HG03439 (cell line): ENCODE data around the gene RAB6B.
A peak's percentile ranks its signal among the peaks of the same experiment; 100 is the strongest.

Experiments used
- ATAC-seq: cut with Tn5 transposase; IDR thresholded peaks from one replicate; pipeline ENCODE4 v1.9.1; 2021; ENCODE audit warnings: mild to moderate bottlenecking, moderate library complexity; ENCODE audit not compliant: unreplicated experiment

The RAB6B gene

DNA sequence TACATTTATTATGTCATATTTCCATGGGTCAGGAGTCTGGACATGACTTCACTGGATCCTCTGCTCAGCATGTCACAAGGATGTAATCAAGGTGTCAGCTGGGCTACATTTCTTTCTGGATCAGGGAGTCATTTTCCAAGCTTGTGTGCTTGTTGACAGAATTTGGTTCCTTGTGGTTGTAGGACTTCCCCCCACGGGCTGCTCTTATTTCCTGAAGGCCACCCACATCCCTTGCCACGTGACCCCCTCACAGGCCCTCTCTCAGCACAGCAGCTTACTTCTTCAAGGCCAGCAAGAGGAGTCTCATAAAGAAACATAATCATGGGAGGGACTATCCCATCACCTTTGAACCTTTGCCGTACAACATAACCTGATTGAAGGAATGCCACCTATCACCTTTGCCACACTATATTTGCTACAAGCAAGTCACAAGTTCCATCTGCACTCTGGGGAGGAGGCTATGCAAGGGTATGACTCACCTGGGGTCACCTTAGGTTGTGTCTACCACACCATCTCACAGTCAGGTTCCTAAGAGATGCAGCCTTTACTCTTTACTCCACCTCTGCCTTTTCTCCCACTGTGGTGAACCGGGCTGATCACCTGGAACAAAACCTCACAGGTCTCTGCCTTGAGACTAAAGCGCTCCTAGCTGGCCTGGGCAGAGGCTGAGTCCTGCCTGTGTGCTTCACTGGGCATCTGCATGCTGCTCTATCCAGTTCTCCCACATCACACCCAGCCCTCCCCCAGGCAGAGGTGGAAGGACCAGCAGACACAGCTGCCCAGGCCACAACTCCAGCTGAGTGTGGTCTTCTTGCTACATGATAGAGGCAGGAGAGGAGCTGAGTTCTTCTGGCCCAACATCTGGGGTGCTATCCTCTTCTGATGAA lies 13.5 kb downstream of the RAB6B start:
- no peak for ATAC-seq

DNA sequence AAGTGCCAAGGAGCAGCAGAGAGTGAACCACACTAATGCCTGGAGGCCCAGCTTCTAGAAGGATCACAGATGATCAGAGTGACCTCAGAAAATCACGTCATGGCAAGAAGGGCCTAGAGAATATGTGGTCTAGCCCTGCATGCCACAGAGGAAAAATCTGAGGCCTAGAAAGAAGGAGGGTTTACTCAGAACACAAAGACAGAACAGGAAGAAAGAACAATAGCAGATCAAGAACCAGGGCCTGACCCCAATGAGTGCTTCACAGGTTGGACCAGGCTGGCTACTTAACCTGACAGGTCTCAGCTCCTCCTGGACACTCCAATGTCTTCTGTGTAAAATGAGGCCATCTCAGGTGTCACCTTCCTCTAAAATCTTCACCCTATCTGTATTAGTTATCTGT lies 14.2 kb downstream of the RAB6B start:
- ATAC-seq, result no peak

DNA sequence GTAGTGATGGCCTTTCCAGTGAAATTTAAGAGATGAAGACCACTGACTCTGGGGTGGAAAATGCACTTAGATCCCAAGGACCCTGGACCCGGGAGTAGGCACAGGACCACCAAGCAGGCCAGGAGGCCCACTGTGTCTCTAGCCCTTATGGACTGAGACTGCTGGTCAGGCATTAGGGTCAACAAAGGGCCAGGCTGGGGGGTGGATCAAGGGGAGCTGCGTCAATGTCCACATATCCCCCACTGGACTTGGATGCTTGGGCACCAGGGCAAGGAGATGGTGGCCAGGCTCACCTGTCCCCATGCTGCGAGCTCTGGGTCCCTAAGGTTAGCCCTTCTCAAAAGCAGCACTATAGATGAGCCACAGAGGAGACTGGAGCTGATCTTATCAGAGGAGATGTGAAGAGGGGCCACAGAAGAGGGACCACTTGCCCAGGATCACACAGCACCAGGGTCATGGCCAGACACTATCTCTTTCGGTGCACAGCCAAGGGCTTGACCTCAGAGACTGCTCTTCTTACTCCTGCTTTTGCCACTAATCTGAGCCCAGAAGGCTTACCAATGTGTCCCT lies 14.7 kb downstream of the RAB6B start:
- ATAC-seq, result no peak

DNA sequence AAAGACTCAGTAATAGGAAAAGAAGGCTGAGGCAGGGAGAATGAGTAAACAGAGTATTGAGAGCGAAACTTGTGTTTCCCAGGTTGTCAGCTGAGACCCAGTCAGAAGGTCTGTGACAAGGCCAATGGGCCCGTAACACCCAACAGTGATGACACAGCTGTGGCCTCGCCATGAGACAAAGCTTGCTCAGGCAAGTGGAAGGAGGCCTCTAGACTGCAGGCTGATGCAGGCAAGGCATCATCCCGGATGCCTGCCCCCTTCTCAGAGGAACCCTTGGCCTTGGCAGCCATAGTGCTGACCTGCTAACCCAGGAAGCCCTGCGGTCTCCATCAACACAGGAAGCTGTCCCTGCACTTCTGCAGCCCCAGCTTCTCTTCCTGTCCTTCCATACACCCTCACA lies 15.4 kb downstream of the RAB6B start:
- peak; percentile 77 for ATAC-seq

DNA sequence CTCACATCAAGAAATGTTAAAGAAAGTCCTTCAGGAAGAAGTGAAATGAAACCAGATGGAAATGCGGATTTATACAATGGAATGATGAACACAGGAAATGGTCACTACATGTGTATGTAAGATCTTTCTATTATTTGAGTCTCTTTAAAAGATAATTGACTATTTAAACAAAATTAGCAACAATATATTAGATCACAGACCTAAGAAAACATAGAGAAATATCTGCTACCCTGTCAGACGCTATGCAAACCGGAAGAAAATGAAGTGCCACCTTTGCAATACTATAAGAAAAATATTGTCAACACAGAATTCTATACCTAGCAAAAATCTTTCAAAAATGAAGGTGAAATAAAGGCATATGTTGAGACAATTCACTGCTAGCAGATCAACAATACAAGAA lies 17.2 kb downstream of the RAB6B start:
- ATAC-seq, result no peak

DNA sequence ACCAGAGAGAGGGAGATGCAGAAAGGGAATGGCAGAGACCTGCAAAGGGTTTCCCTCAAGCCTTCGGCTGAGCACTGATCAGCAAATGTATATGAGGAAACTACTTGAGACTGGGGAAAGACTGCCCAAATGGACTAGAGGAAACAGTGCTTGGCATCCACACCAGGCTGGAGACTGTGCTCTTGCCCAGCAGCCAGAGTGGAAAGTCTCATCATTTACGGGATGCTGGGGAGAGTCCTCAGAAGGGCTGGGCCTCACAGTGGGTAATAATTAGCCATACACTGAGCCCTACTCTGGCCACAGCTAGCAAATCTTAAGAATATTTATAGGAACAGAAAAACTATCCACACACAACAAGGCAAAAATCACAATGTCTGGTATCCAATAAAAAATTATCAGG lies 18.5 kb downstream of the RAB6B start:
- ATAC-seq, result no peak

DNA sequence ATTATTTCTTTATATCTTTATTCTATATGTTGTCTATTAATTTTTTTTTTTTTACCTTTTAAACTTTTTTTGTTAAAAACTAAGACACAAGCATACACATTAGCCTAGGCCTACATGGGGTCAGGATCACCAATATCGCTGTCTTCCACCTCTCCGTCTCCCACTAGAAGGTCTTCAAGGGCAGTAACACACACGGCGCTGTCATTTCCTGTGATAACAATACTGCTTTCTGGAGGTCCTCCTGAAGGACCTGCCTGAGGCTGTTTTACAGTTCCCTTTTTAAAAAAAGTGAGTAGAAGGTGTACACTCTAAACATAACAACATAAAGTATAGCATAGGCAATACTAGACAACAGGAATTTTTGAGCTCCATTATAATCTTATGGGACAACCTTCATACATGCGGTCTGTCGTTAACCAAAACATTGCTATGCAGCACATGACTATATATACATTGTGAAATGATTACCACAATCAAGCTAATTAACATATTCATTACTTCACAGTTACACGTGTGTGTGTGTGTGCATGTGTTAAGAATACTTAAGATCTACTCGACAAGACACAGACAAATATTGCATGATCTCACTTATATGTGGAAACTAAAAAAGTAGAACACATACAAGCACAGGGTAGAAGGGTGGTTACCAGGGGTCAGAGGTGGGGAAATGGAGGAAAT lies 20.8 kb downstream of the RAB6B start:
- no peak for ATAC-seq

DNA sequence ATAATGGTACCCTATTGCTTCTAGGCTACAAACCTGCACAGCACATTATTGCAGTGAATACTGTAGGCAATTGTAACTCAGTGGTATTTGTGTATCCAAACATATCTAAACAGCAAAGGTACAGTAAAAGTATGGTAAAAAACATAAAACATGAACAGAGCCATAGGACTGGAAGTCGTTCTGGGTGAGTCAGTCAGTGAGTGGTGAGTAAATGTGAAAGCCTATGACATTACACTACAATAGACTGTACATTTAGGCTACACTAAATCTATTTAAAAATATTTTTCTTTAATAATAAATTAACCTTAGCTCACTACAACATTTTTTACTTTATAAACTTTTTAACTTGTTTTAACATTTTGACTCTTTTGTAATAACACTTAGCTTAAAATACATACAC lies 21.3 kb downstream of the RAB6B start:
- no peak for ATAC-seq

DNA sequence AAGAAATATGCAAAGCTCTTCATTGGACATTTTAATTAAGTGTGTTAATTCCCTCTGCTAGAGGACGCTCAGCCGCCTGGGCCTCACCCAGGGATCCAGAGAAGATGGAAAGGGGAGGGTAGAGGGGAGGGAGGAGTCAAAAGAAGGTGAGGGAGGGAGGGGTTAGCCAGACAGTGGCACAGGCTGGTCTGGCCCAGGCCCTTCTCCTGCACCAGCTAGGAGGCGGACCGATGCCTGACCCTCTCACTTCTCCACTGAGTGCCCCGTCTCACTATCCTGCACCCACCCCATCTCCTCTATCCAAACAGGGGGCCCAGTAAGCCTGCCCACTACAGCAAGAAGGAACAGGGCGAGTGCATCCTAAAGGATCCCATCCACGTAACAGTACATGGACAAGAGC lies 22.9 kb downstream of the RAB6B start:
- ATAC-seq, result no peak

DNA sequence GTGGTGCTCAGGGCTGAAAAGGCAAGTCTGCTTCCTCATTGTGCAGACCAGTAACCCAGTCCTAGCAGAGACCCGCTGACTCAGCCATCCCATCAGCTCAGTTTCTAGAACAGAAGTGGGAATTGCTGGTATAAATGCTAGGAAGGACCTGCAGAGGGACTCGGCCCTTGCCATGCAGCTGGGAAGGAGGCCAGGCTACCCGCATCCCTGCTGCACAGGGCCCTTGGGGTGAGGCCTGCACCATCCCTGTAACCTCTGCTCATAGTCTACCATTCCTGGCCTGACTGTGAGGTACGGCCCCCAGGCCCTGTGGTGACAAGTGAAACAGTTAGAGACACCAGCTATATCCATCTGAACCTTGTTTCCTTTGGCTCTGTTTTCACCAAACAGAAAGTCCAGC lies 23.5 kb downstream of the RAB6B start:
- ATAC-seq, result no peak

DNA sequence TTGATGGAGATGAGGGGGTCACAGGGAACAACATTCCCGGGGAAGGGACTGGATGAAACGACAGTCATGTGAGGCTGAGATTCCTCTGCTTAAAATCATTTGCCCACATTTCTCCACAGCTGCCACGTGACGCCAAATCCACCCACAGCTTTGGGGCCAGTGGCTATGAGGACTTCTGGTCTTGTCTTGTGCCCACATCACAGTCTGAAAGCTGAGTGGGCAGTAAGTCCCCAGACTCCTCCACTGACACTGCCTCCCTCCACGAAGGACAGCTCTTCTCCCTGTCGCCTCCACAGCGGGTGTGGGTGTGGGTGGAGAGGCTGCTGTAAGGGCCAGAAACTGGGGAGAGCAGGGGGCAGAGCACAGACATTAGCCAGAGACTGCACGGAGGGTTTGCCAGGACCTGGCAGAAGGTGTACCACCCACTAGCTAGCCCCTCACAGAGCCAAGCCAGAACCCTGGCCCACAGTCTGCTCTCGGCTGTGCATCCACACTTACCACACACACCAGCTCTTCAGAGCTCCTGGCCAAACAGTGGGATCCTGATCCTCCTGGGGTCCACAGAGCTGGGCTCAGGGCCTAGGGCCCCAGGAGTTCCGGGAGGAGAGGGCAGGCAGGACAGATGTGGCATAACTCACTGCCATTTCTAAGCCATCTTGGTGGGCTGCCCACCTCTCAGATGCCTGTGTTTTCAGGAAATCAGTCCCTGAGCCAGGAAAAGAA lies 24.2 kb downstream of the RAB6B start:
- no peak for ATAC-seq

DNA sequence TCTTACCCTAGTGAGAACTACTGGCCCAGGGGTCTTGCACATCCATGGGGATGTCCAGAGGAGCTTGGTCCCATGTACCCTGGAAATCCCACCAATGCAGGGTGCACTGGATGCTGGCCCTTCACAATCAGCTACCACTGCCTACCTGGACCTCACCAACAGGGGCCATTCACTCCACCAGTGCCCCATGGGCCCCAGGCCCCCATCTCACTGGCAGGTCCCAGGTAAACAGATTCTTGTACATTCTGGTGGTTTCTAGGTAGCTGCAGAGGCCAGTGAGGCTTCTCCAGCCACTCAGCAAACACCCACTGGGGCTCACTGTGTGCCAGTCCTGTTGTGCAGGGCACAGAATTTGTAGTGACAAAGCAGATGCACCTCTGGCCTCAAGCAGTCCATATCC lies 24.9 kb downstream of the RAB6B start:
- no peak for ATAC-seq

DNA sequence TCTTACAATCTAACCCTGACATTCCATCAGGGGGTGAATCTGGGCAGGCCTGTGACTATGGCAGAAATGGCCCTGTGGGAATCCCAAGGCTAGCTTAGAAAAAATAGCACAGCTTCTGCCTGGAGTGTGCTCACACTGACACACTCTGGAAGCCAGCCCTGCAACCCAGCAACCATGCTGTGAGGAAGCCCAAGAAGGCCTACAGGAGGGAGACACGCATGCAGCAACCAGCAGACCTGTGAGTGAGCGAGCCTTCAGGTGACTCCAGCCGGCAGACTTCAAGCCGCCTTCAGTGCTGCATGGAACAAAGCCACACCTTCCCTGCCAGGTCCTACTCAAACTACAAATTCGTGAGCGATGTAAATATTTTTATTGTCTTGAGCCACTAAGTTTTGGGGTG lies 26.1 kb downstream of the RAB6B start:
- no peak for ATAC-seq

DNA sequence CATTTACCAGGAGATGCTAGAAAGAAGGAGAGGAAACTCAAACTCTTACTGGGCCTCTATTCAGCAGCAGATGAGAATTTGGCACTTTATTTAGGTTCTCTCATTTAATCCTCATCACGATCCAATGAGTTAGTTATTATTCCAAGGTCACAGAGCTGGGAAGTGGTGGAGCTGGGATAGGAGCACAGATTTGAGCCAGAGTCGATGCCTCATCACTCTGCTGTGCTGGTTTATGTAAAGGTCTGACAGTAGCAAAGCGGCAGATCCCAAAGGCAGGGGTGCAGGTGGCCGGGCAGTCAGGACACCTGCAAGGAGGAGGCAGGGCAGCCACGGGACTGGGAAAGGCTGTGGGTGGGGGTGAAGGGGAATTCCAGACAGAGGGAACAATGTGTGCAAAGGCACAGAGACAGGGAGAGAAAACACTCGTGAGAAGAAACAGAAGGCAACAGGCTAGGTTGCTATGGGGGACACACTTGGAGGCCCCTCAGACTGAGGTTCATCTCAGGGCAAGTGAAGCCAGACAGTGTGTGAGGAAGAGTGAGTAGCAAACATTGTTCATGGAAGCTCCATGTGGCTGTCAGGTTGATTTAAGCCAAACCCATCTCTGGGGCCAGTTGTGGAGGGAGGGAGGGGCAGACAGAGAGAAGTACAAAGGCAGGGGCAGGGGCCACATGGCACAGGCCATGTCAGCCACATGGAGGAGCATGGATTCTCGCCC lies 26.8 kb downstream of the RAB6B start:
- no peak for ATAC-seq

DNA sequence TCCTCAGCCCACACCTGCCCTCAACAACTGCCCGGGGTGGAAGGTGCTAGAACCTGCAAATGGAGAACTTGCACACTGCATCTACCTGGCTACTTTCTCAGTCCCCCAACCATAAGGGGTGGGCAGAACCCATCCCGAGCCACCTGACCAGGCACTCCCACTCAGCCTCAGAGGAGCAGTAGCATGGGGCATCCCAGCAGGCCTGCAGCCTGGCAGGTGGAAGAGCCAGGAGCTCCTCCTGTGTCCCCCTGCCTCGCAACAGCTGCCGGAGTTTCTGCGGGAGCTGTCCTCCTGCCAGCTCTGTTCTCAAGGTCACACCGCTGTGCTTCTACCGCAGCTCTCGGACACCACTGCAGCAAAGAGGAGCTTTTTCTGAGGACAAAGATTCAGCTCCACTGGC lies 27.5 kb downstream of the RAB6B start:
- ATAC-seq, result no peak

DNA sequence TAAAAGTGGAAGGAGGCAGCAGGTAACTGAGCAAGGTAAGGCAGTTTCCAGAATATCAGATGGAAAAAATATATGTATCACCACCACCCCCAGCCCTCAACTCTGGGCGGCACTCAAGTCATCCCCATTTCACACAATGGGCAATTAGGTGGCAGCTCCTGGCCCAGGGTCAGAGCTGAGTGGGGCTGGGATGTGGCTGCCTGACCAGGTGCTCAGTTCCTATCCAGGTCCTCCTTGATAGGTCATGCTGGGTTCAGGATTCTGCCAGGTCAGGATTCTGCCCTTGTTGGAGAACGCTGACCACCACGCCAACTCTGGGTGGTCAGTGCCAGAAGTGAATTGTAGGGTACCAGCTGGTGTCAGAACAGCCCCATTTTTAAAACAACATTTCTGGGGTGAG lies 29.5 kb downstream of the RAB6B start:
- ATAC-seq, result no peak

DNA sequence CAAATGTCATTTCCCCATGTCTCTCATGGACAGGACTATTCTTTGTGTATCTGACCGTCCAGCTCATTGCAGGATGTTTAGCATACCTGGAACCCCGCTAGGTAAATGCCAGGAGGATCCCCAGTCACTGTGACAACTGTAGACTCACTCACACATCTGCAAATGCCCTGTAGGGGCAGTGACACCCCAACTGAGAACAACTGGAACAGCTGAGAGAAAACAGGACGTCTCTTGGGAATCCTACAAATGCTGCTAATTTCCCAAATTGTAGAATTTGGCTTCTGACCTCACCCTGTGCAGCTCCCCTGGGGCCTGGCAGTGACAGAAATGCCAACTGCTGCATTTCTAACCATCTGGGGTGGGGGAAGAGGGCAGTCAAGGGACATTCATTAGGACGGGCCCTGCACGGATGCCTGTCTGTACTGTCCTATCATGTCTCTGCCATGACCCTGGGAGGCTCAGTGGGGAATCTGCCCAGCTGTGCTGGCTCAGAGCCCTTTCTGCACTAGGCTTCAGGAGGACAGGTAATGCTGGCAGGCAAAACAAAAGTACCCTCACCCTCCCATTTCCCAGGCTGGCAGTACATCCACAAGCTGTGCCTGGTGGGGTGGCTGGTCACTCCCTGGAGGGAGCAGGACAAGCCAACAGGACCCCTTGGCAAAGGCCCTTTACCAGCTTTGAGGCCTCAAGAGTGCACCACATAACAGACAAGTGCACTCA lies 30.4 kb downstream of the RAB6B start:
- no peak for ATAC-seq

DNA sequence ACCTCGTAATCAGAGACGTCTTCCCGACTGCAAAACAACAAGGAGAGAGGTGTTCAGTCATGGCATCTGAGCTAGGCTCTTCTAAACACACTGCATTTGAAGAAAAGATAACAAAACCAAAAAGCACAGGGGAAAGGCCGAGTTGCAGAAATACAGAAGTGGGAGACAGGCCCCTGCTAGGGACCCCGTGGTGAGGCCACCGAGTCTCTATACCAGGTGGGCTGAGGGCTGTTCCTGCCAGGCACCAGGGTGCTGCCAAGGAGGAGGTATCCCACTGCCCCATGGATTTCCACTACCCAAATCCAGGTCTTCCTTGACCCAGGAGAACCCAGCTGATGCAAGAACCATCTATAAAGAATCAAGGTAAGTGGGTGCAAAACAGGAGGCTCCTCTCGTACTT lies 31.1 kb downstream of the RAB6B start:
- no peak for ATAC-seq

DNA sequence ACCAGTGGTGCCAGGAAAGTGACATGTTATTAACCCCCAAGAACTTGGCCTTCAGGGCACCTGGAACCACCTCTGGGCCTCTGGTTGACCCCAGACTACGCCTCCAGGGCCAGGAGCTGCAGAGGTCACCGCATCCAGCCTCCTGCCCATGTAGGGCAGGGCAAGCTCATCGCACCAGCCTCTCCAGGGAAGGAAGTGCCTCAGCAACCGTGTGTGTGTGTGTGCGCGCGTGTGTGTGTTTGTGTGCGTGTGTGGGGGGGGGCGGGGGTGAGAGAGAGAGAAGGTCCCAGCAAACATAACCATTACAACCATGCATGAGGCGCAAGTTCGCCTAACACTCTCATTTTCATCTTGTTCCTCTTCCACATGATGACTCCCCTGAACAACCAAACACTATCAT lies 31.8 kb downstream of the RAB6B start:
- ATAC-seq, result no peak

DNA sequence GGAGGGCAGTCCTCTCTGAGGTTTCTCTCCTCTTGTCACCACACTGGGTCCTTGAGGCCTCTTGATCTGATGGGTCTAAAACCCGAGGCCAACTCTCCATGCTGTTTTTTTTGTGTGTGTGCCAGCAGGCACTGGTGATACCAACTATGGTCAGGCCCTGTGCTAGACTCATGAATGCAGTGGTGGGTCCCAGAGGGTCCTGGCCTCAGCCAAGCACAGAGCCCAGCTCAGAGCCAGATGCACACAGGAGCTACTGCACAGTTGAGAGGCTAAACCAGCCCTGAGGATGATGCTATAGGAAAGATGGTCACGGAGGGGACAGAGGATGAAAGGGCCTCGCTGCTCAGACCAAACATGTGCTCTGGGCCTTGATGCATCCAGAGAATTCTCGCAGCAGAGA lies 33.5 kb downstream of the RAB6B start:
- no peak for ATAC-seq
